GM18526 (cell line): ENCODE data around the gene CACHD1.

Source experiments
- POLR2A ChIP-seq: IDR thresholded peaks from 3 replicates; pipeline ENCODE4 v1.6.1; 2011; ENCODE audit not compliant: insufficient read length; ENCODE audit errors: extremely low read depth

CACHD1 gene

GRCh38 chr1:64523413-64524337 is 53.7 kb downstream of the CACHD1 start:
- no peak for TF ChIP-seq POLR2A

- no peak for TF ChIP-seq POLR2A
Measured at GRCh38 chr1:64524614-64525013, 54.7 kb downstream of the CACHD1 start.

DNA sequence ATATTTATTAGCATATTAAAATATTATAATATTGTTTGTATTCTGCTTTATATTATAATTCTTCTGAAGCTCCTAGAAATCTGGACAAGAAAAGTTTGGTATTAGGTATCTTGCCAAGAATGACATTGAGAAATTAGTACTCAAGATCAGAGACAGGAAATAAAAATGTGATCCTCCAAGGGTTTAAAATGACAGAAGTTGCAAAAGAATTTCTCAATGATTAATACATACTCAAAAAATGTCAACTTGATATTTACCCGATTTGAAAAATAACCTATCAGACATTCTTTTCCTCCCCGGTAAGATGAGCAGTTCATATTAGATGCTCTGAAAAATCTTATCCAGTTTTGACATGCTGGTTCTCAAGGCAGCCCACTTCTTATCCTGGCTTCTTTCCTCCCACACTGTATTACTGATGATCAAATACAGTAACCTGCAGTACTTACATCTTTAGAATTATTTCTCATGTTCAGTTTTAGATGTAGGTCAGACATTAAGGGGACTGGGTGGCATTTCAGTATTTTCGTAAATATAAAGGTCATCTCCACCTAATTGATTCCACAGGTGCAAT is 55.3 kb downstream of the CACHD1 start:
- TF ChIP-seq POLR2A, result no peak

DNA sequence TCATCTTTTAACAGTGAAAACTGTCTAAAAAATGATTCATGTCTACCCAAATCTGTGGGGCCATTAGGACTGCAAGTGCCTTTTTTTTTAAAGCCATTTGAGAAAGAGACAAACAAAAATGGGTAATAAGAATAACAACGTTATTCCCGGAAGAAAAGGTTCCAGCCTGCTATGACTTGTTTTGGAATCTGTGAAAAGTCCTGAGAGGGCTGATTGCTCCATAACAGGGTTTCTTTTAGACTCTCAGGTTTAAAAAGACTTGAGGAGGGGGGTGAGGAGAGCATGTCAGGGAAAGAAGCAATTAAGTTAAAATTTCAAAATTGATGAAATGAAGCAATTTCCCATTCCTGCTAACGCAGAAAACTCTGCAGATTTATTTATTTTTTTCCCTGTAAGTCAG is 56.4 kb downstream of the CACHD1 start:
- no peak for TF ChIP-seq POLR2A

DNA sequence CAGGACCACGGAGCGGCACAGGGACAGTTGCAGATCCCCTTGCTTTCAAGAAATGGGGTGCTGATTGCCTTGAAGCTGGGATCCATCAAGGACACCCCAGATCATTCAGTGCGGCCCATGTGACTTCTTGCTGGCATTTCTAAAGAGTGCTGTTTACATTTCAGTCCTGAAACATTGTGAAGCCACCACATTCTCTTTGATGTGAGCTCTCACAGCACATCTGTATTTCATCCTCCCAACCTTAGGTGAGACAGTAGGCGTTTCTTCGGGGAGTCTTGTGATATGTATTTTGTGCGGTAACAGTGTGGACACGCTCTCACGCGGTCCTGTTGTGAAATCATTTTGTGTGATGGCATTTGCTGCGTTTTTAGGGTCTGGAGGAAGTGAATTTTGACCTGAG is 57.2 kb downstream of the CACHD1 start:
- no peak for TF ChIP-seq POLR2A

DNA sequence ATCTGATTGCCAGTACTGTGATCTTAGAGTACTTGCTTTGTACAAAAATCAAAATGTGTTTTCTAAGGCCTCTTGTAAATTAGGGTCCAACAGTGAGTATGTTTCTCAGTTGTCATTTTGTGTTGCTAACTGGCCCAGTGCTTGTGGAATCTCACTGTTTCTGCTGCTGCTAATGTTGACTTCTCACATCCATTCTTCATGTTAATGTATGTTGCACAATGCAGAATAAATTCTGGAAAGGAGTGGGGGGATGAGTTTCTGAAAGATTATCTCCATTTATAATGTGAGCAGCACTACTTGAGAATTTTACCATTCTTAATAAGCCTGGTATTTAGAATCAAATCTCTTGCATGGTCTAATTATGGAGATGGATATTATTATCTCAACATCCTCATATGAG is 57.9 kb downstream of the CACHD1 start:
- no peak for TF ChIP-seq POLR2A

DNA sequence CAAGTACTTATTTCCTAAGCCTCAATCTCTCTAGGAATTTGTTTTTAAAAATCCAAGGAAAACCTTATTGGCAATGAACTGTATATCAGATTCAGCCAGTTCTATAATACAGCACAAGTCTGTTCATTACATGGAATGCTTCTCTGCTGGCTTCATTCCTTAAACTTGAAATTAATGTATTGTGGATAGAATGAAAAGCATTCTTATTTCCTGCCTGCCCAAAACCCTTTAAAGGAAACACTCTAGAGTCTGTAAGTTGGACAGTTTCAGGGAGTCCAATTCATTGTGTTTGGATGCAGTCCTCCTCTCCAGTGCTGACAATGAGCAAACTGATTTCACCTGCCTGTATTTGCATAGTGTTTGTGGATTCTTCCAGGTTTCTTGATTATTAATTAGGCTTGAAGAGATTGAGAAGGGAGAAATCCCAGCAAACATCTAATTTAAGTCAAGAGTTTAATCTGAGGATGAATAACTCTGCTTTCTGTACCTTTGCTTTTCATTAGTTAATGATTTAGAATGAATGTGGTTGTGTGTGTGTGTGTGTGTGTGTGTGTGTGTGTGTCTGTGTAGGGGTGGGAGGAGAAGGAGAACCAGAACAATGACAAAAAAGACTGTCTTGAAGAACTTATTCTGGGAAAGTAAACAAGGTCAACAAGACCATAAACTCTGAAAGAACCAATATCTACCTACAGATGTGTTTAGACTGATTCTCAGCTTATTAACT is 61.2 kb downstream of the CACHD1 start:
- no peak for TF ChIP-seq POLR2A

- TF ChIP-seq POLR2A, result no peak
Measured at GRCh38 chr1:64532646-64533045, 62.7 kb downstream of the CACHD1 start.

- no peak for TF ChIP-seq POLR2A
Measured at GRCh38 chr1:64535938-64536835, 66.3 kb downstream of the CACHD1 start.

- TF ChIP-seq POLR2A, result no peak
Measured at GRCh38 chr1:64536836-64537490, 67.0 kb downstream of the CACHD1 start.

GRCh38 chr1:64537942-64538341 is 68.0 kb downstream of the CACHD1 start:
- no peak for TF ChIP-seq POLR2A

GRCh38 chr1:64538389-64538788 is 68.5 kb downstream of the CACHD1 start:
- no peak for TF ChIP-seq POLR2A

DNA sequence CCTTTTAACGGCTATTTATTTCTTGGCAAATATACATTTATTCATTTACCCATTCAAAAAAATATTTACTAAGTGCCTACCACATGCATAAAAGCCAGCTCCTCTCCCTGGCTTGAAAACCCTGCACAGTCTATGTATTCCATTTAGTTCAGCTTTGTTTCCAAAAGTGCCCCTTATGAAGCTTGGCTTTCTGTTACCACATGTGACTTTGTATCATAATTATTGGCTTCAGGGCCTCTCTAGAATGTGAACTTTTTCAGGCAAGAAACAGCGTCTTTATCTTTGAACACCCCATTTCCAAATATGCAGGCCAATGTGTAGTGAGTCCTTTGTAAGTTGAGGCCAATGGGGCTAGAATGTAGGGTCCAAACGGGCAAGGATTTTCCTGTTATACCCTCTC is 69.4 kb downstream of the CACHD1 start:
- TF ChIP-seq POLR2A, result no peak

DNA sequence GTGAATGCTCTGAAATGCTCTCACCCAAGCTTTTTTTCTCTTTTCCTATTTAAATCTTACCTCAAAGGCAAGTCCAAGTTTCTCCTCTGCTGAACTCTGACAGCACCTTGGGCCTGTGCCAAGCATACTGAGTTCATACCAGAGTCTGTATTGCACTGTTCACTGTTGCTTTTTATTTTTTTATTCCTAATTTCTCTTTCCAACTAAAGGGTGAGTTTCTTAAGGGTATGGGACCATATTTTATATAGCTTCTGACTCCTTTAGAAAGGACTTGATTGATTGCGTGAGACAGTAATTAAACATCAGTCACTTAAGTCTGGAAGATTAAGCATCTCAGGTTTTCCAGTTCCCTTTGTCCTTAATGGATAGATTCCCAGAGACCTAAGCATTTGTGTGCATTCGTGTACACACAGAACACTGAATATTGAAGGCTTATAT is 69.9 kb downstream of the CACHD1 start:
- no peak for TF ChIP-seq POLR2A
